A673 (cell line): ENCODE results near the gene ARFGAP1. TPM values are rescaled to one million over a fixed set of nuclear protein-coding genes. Genes with fewer than 3 reads are reported as not detected.
A peak's percentile ranks its signal among the peaks of the same experiment; 100 is the strongest.

ENCODE experiments used
- Bru-seq: library from RNA; stranded (reverse); fragments of 400-500 nt; gene quantifications from one replicate; lab custom pipeline; 2021; lab: Mats Ljungman, UMichigan
- BruChase-seq, 2 experiments: library from RNA; stranded (reverse); fragments of 400-500 nt; gene quantifications; one replicate each; lab custom pipeline; 2021; lab: Mats Ljungman, UMichigan
- BruUV-seq: library from RNA; stranded (reverse); fragments of 400-500 nt; replicated peaks from 2 replicates; lab custom pipeline; 2021; lab: Mats Ljungman, UMichigan
- CTCF ChIA-PET: fragments of 300-600 bp; sonication (Branson Sonifier 250); formaldehyde crosslinking; loops from one replicate; lab custom pipeline; 2022; ENCODE audit warnings: antibody characterized with exemption; lab: Charles Lee
- POLR2A ChIA-PET: fragments of 300-600 bp; sonication (Branson Sonifier 250); formaldehyde crosslinking; loops from one replicate; lab custom pipeline; 2022; ENCODE audit warnings: antibody characterized with exemption; ENCODE audit not compliant: low non-redundant PET; lab: Charles Lee
- DNase-seq: peaks from one replicate; pipeline ENCODE4 v3.0.0-alpha.2; 2015; ENCODE audit warnings: low spot score
- H3K27ac ChIP-seq: fragments of 200-600 bp; sonication (generic); 2 replicates; pipeline ENCODE4 v1.5.1; 2016; ENCODE audit warnings: mixed run types, low read depth, mild to moderate bottlenecking, mixed read lengths, antibody characterized with exemption, low read length; ENCODE audit not compliant: poor library complexity, severe bottlenecking
- H3K27me3 ChIP-seq: fragments of 200-600 bp; sonication (generic); replicated peaks from 2 replicates; pipeline ENCODE4 v1.6.1; 2017; ENCODE audit warnings: mixed run types, low read depth, mild to moderate bottlenecking, mixed read lengths, antibody characterized with exemption, low read length; ENCODE audit not compliant: insufficient read depth, poor library complexity
- H3K36me3 ChIP-seq: fragments of 200-600 bp; sonication (generic); 2 replicates; pipeline ENCODE4 v1.6.1; 2016; ENCODE audit warnings: mixed run types, mild to moderate bottlenecking, mixed read lengths, antibody characterized with exemption, low read length; ENCODE audit not compliant: insufficient read depth, poor library complexity, severe bottlenecking
- H3K4me1 ChIP-seq: fragments of 200-600 bp; sonication (generic); 2 replicates; pipeline ENCODE4 v1.6.1; 2017; ENCODE audit warnings: mixed run types, mild to moderate bottlenecking, mixed read lengths, antibody characterized with exemption, low read length; ENCODE audit not compliant: insufficient read depth, poor library complexity, severe bottlenecking
- H3K4me3 ChIP-seq: fragments of 200-600 bp; sonication (generic); 2 replicates; pipeline ENCODE4 v1.5.1; 2016; ENCODE audit warnings: low read depth, mixed run types, mild to moderate bottlenecking, mixed read lengths, low read length; ENCODE audit not compliant: poor library complexity, severe bottlenecking
- H3K9me3 ChIP-seq: fragments of 200-600 bp; sonication (generic); 2 replicates; pipeline ENCODE4 v1.6.1; 2016; ENCODE audit warnings: mixed run types, low read depth, mild to moderate bottlenecking, mixed read lengths, antibody characterized with exemption, low read length; ENCODE audit not compliant: poor library complexity, severe bottlenecking
- EZH2 ChIP-seq: fragments of 200-600 bp; sonication (generic); IDR thresholded peaks from 2 replicates; pipeline ENCODE4 v1.6.1; 2017; ENCODE audit warnings: borderline replicate concordance, low read depth, mild to moderate bottlenecking, mixed read lengths, antibody characterized with exemption, low read length; ENCODE audit not compliant: poor library complexity, severe bottlenecking
- intact Hi-C: fragments of 100-400 bp; cut with micrococcal nuclease; formaldehyde crosslinking; loops from one replicate; pipeline ENCODE4 v1.10.0; 2022; ENCODE audit not compliant: unreplicated experiment
- long read RNA-seq: library from polyadenylated mRNA; stranded (forward); transcript quantifications from one replicate; pipeline ENCODE4 v2.0.0, GENCODE V29; 2022
- total RNA-seq: library from RNA; stranded (reverse); gene quantifications from 2 replicates; pipeline ENCODE4 v1.2.3, GENCODE V29; 2021
- TF ChIP-seq, protein P1 (sequence below): fragments of 300-800, 200-600 bp; sonication (generic); conservative IDR thresholded peaks from 2 replicates; pipeline ENCODE4 v1.5.1; 2017; ENCODE audit warnings: low read depth, mild to moderate bottlenecking, antibody characterized with exemption, low read length, moderate library complexity, mixed read lengths

Gene ARFGAP1
- total RNA-seq (90.4 and 101 TPM in 2 replicates), Bru-seq, nascent RNA (percentile 60 among the genes with signal in this experiment), BruChase-seq, experiment 1, labeled RNA remaining after a 2-hour chase (percentile 73 among the genes with signal in this experiment), BruChase-seq, experiment 2, labeled RNA remaining after a 6-hour chase (percentile 80 among the genes with signal in this experiment)
- long read RNA-seq, transcript ARFGAP1-203 (13 exons, 3,281 nt) = major isoform, 18 of 51 reads
- long read RNA-seq, partial matches to known transcripts = 7 of 51 reads
- long read RNA-seq, other reads (novel, unspliced or antisense) = 25 of 51 reads

DNA sequence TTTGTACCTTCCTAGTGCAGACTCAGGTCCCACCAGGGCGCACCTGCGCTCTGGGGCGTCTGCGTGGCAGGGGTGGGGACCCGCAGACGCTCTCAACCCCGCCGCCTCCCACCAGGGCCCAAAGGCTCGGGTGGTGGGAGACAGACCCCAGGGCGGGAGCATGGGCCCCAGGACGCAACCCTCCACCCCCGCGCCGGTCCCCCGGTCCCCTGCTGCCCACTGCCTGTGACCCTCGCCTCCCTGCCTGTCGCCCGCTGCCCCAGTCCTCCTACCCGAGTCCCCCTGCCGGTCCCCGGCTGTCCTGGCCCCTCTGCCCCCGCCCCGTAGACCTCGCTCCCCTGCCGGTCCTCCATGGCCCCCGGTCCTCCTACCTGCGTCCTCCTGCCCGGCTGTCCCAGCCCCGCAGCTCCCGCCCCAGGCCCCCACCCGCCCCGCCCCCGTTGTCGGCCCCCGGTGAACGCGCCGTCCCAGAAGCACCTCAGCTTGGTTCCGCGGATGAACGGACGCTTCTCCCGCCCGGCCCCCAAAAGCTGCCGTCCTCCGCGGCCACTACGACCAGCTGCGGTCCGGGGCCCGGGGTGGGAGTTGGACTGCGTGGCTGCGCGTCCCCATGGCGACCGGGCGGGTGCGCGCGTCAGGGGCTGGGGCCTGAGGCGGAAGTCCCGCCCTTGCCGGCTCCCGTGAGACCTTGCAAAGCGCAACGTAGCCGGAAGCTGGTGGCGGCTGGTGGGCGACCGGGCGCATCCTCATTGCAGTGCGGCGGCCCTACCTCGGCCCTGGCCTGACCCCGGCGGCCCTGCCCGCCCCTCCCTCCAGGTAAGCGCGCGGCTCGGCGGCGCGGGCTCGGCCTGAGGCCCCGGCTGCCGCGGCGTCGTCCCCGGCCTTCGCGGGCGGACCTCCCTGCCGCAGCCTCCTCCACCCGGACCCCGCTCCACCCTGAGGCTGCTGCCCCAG is at the start of gene ARFGAP1:
TSS of gene ARFGAP1 (plus strand) at position 709 of the 954 bp plus-strand sequence. CDS start 2,768 bp downstream, outside the sequence.
- peak; percentile 93 for DNase-seq
- POLR2A ChIA-PET = no interaction called here
- CTCF ChIA-PET = no interaction called here
- Histone ChIP-seq H3K27ac (peak within 1 kb of the TSS; percentile 70), H3K4me3 (peak within 1 kb of the TSS; percentile 93), H3K36me3 (peaks cover 12% of the 10 kb centered on the region), H3K27me3 (peaks cover 14% of the 10 kb centered on the region), H3K9me3 (no peaks in the 10 kb centered on the region), H3K4me1 (peaks cover 5% of the 10 kb centered on the region)
- no TSS peak for BruUV-seq
- intact Hi-C loops = no loop called here
- TF ChIP-seq, protein P1, sequence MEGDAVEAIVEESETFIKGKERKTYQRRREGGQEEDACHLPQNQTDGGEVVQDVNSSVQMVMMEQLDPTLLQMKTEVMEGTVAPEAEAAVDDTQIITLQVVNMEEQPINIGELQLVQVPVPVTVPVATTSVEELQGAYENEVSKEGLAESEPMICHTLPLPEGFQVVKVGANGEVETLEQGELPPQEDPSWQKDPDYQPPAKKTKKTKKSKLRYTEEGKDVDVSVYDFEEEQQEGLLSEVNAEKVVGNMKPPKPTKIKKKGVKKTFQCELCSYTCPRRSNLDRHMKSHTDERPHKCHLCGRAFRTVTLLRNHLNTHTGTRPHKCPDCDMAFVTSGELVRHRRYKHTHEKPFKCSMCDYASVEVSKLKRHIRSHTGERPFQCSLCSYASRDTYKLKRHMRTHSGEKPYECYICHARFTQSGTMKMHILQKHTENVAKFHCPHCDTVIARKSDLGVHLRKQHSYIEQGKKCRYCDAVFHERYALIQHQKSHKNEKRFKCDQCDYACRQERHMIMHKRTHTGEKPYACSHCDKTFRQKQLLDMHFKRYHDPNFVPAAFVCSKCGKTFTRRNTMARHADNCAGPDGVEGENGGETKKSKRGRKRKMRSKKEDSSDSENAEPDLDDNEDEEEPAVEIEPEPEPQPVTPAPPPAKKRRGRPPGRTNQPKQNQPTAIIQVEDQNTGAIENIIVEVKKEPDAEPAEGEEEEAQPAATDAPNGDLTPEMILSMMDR = no peak
- TF ChIP-seq EZH2 = no peak

DNA sequence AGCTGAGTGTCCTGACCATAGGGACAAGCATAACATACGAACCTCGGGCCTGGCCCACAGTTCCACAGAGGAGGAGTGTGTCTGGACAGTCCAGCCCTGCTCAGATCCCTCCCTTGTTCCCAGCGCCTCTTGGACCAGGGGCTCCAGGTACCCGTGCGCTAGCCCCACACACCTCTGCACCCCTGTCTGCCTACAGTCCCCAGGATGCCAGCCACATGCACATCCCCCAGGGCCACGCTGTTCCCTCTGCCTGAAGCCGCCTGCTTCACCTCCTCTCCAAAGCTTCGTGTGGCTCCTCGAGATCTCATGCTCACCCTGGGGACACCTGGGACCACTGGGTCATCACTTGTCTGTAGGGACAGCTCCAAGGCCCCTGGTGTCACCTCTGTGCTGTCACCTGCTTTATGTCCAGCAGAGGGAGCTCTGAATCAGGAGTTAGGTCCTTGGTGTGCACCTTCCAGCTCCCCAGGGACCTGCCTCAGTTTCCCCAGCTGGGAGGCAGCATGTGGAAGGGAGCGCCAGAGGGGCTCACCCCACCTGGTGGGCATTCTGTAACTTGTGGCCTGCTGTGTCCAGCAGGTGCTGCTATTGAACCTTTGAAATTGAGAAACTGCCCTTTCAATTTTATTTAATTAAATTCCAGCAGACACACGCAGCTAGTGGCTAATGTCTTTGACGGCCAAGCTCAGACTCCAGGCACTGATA is 49.3 kb upstream of the ARFGAP1 start:
- DNase-seq = peak; percentile 46

More for the DNA sequence above, 49.3 kb upstream of the ARFGAP1 start:
- H3K4me3 ChIP-seq = no peak overlapping the region
- BruUV-seq = no TSS peak
- no peaks in the 10 kb centered on the region for H3K9me3 ChIP-seq
- H3K36me3 ChIP-seq = no peaks in the 10 kb centered on the region
- intact Hi-C loops = no loop called here
- peaks cover 14% of the 10 kb centered on the region for H3K27me3 ChIP-seq
- no peak overlapping the region for H3K27ac ChIP-seq
- ChIA-PET CTCF (interaction anchor here (0.5 to 2.6 kb wide), 11 partner anchors 10 to 1032 kb away, joined by 3 to 25 read pairs (median 4); partner anchors contain the start of gene PCMTD2), POLR2A (interaction anchor here (0.6 kb wide), 1 partner anchor 322 kb away, joined by 5 read pairs; no protein-coding TSS in a partner anchor)
- H3K4me1 ChIP-seq = no peaks in the 10 kb centered on the region
- TF ChIP-seq, protein P1 = peak; percentile 81
- TF ChIP-seq EZH2 = no peak
